Measurements from ENCODE around the gene TMEM89.
A peak's percentile ranks its signal among the peaks of the same experiment; 100 is the strongest.

TMEM89 gene

GRCh38 chr3:48619541-48620524, 1.7 kb downstream of the TMEM89 start:
- no peak overlapping the region for H3K27ac ChIP-seq

GRCh38 chr3:48617559-48617958, 4.0 kb downstream of the TMEM89 start:
- no peak for DNase-seq (ENCODE audit: low read depth, low spot score)

More at GRCh38 chr3:48619541-48620524, 1.7 kb downstream of the TMEM89 start:
- no peak for DNase-seq (ENCODE audit: low read depth, low spot score)

GRCh38 chr3:48614044-48614443, 7.5 kb downstream of the TMEM89 start:
- peak; percentile 14 for DNase-seq (ENCODE audit: low read depth, low spot score)
- peak overlapping the region; percentile 86 for H3K27ac ChIP-seq

More at GRCh38 chr3:48617559-48617958, 4.0 kb downstream of the TMEM89 start:
- H3K27ac ChIP-seq: no peak overlapping the region

GRCh38 chr3:48612309-48612708, 9.3 kb downstream of the TMEM89 start:
- H3K27ac ChIP-seq: no peak overlapping the region
- DNase-seq (ENCODE audit: low read depth, low spot score): no peak

GRCh38 chr3:48609088-48610005, 12.2 kb downstream of the TMEM89 start, which contains the start of gene UQCRC1:
UQCRC1 (minus strand) TSS chr3:48609646; CDS start chr3:48609620, 26 bp downstream.
- peak within 1 kb of the TSS; percentile 49 for H3K27ac ChIP-seq

GRCh38 chr3:48607519-48607918, 14.1 kb downstream of the TMEM89 start:
- no peak overlapping the region for H3K27ac ChIP-seq
- no peak for DNase-seq (ENCODE audit: low read depth, low spot score)

More at GRCh38 chr3:48609088-48610005, 12.2 kb downstream of the TMEM89 start, which contains the start of gene UQCRC1:
- peak; percentile 55 for DNase-seq (ENCODE audit: low read depth, low spot score)

GRCh38 chr3:48601622-48601994, 20.0 kb downstream of the TMEM89 start:
- no peak overlapping the region for H3K27ac ChIP-seq
- DNase-seq (ENCODE audit: low read depth, low spot score): no peak

GRCh38 chr3:48600711-48601621, 20.6 kb downstream of the TMEM89 start:
- H3K27ac ChIP-seq: peak overlapping the region; percentile 98
- no peak for DNase-seq (ENCODE audit: low read depth, low spot score)

- no peak for DNase-seq (ENCODE audit: low read depth, low spot score)
- peak overlapping the region; percentile 98 for H3K27ac ChIP-seq
Observed at GRCh38 chr3:48599509-48600285, 21.9 kb downstream of the TMEM89 start.

- H3K27ac ChIP-seq: peak overlapping the region; percentile 98
- peak; percentile 94 for DNase-seq (ENCODE audit: low read depth, low spot score)
Observed at GRCh38 chr3:48599077-48599501, 22.5 kb downstream of the TMEM89 start.

GRCh38 chr3:48598323-48599076, 23.1 kb downstream of the TMEM89 start:
- DNase-seq (ENCODE audit: low read depth, low spot score): peak; percentile 92
- peak overlapping the region; percentile 98 for H3K27ac ChIP-seq

GRCh38 chr3:48597408-48597800, 24.2 kb downstream of the TMEM89 start:
- DNase-seq (ENCODE audit: low read depth, low spot score): no peak
- peak overlapping the region; percentile 98 for H3K27ac ChIP-seq

- H3K27ac ChIP-seq: peak overlapping the region; percentile 98
- no peak for DNase-seq (ENCODE audit: low read depth, low spot score)
Observed at GRCh38 chr3:48596676-48597407, 24.7 kb downstream of the TMEM89 start.

- DNase-seq (ENCODE audit: low read depth, low spot score): no peak
- H3K27ac ChIP-seq: peak overlapping the region; percentile 98
Observed at GRCh38 chr3:48596157-48596556, 25.4 kb downstream of the TMEM89 start.

GRCh38 chr3:48595526-48596121, 25.9 kb downstream of the TMEM89 start:
- H3K27ac ChIP-seq: peak overlapping the region; percentile 98
- peak; percentile 72 for DNase-seq (ENCODE audit: low read depth, low spot score)

- peak within 1 kb of the TSS; percentile 98 for H3K27ac ChIP-seq
- no peak for DNase-seq (ENCODE audit: low read depth, low spot score)
Observed at GRCh38 chr3:48595075-48595525, 26.5 kb downstream of the TMEM89 start, which contains the start of gene COL7A1. COL7A1 (minus strand) TSS chr3:48595329; CDS start chr3:48595159, 170 bp downstream.

Measured in epithelial cell of prostate (primary cell).